T-cell (primary cell): ENCODE measurements around the gene POLR2E. TPM values are rescaled to one million over a fixed set of nuclear protein-coding genes. Genes with fewer than 3 reads are reported as not detected.

ENCODE experiments used
- ATAC-seq, 4 experiments: fragments of 200-7000 bp in 3 of 4; fragments of 150-1000 bp in 1 of 4; cut with Tn5 transposase; replicated peaks in 1 of 4; 1 replicate in 3 of 4; 2 replicates in 1 of 4; pipeline ENCODE4 v1.10.0; 2021; ENCODE audit warnings: moderate library complexity in 3 of 4, mild to moderate bottlenecking in 2 of 4, moderate number of reproducible peaks in 1 of 4
- CTCF ChIA-PET, 2 donors: fragments of 300-600 bp; sonication (Branson Sonifier 250); formaldehyde crosslinking; loops; one replicate each; lab custom pipeline; 2022; ENCODE audit warnings: antibody characterized with exemption in 2 of 2; lab: Charles Lee
- POLR2A ChIA-PET, 2 donors: fragments of 300-600 bp; sonication (Branson Sonifier 250); formaldehyde crosslinking; loops; one replicate each; lab custom pipeline; 2022; ENCODE audit warnings: antibody characterized with exemption in 2 of 2; lab: Charles Lee
- DNase-seq, 35 experiments: peaks; one replicate each; pipeline versions ENCODE4 v3.0.0 to v3.0.0-alpha.2; 2013 to 2023
- H3K27ac ChIP-seq: one replicate; pipeline ENCODE4 v1.5.1; 2013; ENCODE audit warnings: low read length
- H3K27me3 ChIP-seq, 2 experiments: replicated peaks in 1 of 2; 1 replicate in 1 of 2; 2 replicates in 1 of 2; pipeline versions ENCODE4 v1.6.1 to v1.7.0; 2013; ENCODE audit warnings: low read length in 1 of 2, mixed read lengths in 1 of 2; ENCODE audit not compliant: control insufficient read depth in 2 of 2, insufficient read depth in 2 of 2; ENCODE audit errors: extremely low read depth in 1 of 2
- H3K36me3 ChIP-seq, 2 donors: 1 replicate in 1 of 2; 2 replicates in 1 of 2; pipeline versions ENCODE4 v1.6.1 to v1.7.0; 2013; ENCODE audit warnings: low read length in 1 of 2; ENCODE audit not compliant: control insufficient read depth in 2 of 2, insufficient read depth in 1 of 2; ENCODE audit errors: extremely low read depth in 1 of 2
- H3K4me1 ChIP-seq, 2 experiments: 1 replicate in 1 of 2; 2 replicates in 1 of 2; pipeline versions ENCODE4 v1.6.1 to v1.7.0; 2013; ENCODE audit warnings: low read length in 2 of 2, mixed read lengths in 1 of 2; ENCODE audit not compliant: insufficient read depth in 2 of 2, control insufficient read depth in 1 of 2; ENCODE audit errors: extremely low read depth in 1 of 2
- H3K4me3 ChIP-seq, 2 donors: 1 replicate in 1 of 2; 2 replicates in 1 of 2; pipeline versions ENCODE4 v1.5.1 to v1.7.0; 2013; ENCODE audit warnings: mild to moderate bottlenecking in 2 of 2, low read length in 1 of 2, moderate library complexity in 1 of 2; ENCODE audit not compliant: control insufficient read depth in 1 of 2; ENCODE audit errors: extremely low read depth in 1 of 2
- H3K9me3 ChIP-seq: 2 replicates; pipeline ENCODE4 v1.7.0; 2013
- H3K27ac Mint-ChIP-seq, 2 donors: one replicate each; pipeline ENCODE4 v1.8.0; 2020 to 2021; ENCODE audit warnings: mild to moderate bottlenecking in 2 of 2, mixed read lengths in 2 of 2
- H3K27me3 Mint-ChIP-seq, 2 donors: one replicate each; pipeline ENCODE4 v1.8.0; 2021 to 2022; ENCODE audit warnings: mixed read lengths in 2 of 2
- H3K36me3 Mint-ChIP-seq: one replicate; pipeline ENCODE4 v1.8.0; 2021; ENCODE audit warnings: mixed read lengths
- H3K4me1 Mint-ChIP-seq, 3 donors: one replicate each; pipeline ENCODE4 v1.8.0; 2020 to 2022; ENCODE audit warnings: mixed read lengths in 3 of 3, mild to moderate bottlenecking in 1 of 3
- H3K4me3 Mint-ChIP-seq, 3 donors: one replicate each; pipeline ENCODE4 v1.8.0; 2020 to 2022; ENCODE audit warnings: mild to moderate bottlenecking in 3 of 3, mixed read lengths in 3 of 3, moderate library complexity in 3 of 3
- H3K9me3 Mint-ChIP-seq, 3 donors: one replicate each; pipeline ENCODE4 v1.8.0; 2020 to 2022; ENCODE audit warnings: mixed read lengths in 3 of 3
- WGBS: methylation state at CpG from one replicate; pipeline ENCODE4 v1.1.5; 2013; ENCODE audit warnings: missing lambda C conversion rate; ENCODE audit not compliant: insufficient coverage; 5-methylcytosine and 5-hydroxymethylcytosine counted together
- total RNA-seq, 35 experiments: library from RNA in 6 of 35; stranded (reverse) in 6 of 35; fragments of 120-200 nt in 1 of 35; gene quantifications; one replicate each; pipeline versions ENCODE4 v1.2.1 to v1.2.4 and lab custom pipeline; 2013 to 2026

The POLR2E gene
- total RNA-seq (100 to 1,000 TPM in 3 of 5 donors, 10 to 100 TPM in 2; 75.7 to 119 (median 101) TPM), total RNA-seq (lab: John Stamatoyannopoulos, UW) (43.6 to 151 (median 65.0) reads per million in 29 experiments)
- 45.9 TPM for total RNA-seq (2013)

GRCh38 chr19:1094978-1095701 is at the start of gene POLR2E:
Gene POLR2E (minus strand): TSS chr19:1095375. CDS start chr19:1095315, 60 bp downstream.
- Mint-ChIP-seq H3K27me3 (no peaks in the 10 kb centered on the region), H3K4me3 (peak within 1 kb of the TSS; percentile 87 to 91 (median 91)), H3K36me3 (peaks cover 2% of the 10 kb centered on the region), H3K4me1 (peaks cover 43 to 57% (median 48%) of the 10 kb centered on the region in 3 donors), H3K27ac (peak within 1 kb of the TSS; percentile 84 to 90), H3K9me3 (no peaks in the 10 kb centered on the region)
- peak; percentile 90 to 98 (median 94) for ATAC-seq
- no peaks in the 10 kb centered on the region for H3K9me3 ChIP-seq
- CTCF ChIA-PET: no interaction called here
- peak within 1 kb of the TSS; percentile 64 for H3K27ac ChIP-seq
- H3K36me3 ChIP-seq: peaks cover 10 to 25% of the 10 kb centered on the region in 2 donors
- peaks cover 24 to 72% of the 10 kb centered on the region in 2 experiments for H3K4me1 ChIP-seq
- POLR2A ChIA-PET: interaction anchor here in 1 of 2 donors (0.5 kb wide), 1 partner anchor 16 kb away, joined by 3 read pairs; no protein-coding TSS in a partner anchor
- DNase-seq: peak; percentile 93 to 99 (median 97)
- H3K27me3 ChIP-seq: no peaks in the 10 kb centered on the region
- peak within 1 kb of the TSS; percentile 89 to 90 for H3K4me3 ChIP-seq
- under 1% methylated on average over 80 of the region's 81 CpGs for WGBS

- Mint-ChIP-seq H3K36me3 (peaks cover 21% of the 10 kb centered on the region), H3K27me3 (no peaks in the 10 kb centered on the region), H3K4me1 (peaks cover 2 to 19% (median 3%) of the 10 kb centered on the region in 3 donors), H3K4me3 (no peak overlapping the region), H3K27ac (peak overlapping the region in 1 of 2 donors; percentile 52), H3K9me3 (peaks cover 0 to 6% (median 0%) of the 10 kb centered on the region in 3 donors)
- Histone ChIP-seq H3K4me1 (peaks cover 0 to 6% of the 10 kb centered on the region in 2 experiments), H3K4me3 (no peak overlapping the region), H3K9me3 (no peaks in the 10 kb centered on the region), H3K27ac (no peak overlapping the region), H3K27me3 (no peaks in the 10 kb centered on the region), H3K36me3 (peaks cover 12 to 21% of the 10 kb centered on the region in 2 donors)
- POLR2A ChIA-PET: no interaction called here
- CTCF ChIA-PET: no interaction called here
- 100% methylated on average over 1 of the region's 1 CpG for WGBS
- ATAC-seq: no peak
- DNase-seq: no peak
Observed at GRCh38 chr19:1144741-1145140, 49.6 kb upstream of the POLR2E start.

- WGBS: 90% methylated on average over 33 of the region's 33 CpGs
- no peak overlapping the region for H3K27ac ChIP-seq
- ATAC-seq (no peak), DNase-seq (no peak)
- H3K9me3 ChIP-seq: no peaks in the 10 kb centered on the region
- H3K36me3 Mint-ChIP-seq: peaks cover 25% of the 10 kb centered on the region
- no peaks in the 10 kb centered on the region for H3K27me3 ChIP-seq
- H3K36me3 ChIP-seq: peaks cover 14 to 21% of the 10 kb centered on the region in 2 donors
- H3K4me3 ChIP-seq: no peak overlapping the region
- CTCF ChIA-PET: no interaction called here
- H3K27ac Mint-ChIP-seq: no peak overlapping the region
- POLR2A ChIA-PET: no interaction called here
- H3K4me1 ChIP-seq: peaks cover 0 to 2% of the 10 kb centered on the region in 2 experiments
- no peak overlapping the region for H3K4me3 Mint-ChIP-seq
- peaks cover 0 to 22% (median 3%) of the 10 kb centered on the region in 3 donors for H3K4me1 Mint-ChIP-seq
- H3K9me3 Mint-ChIP-seq: peaks cover 0 to 8% (median 0%) of the 10 kb centered on the region in 3 donors
- H3K27me3 Mint-ChIP-seq: no peaks in the 10 kb centered on the region
Observed at GRCh38 chr19:1143828-1144399, 48.7 kb upstream of the POLR2E start.

- no peaks in the 10 kb centered on the region for H3K27me3 Mint-ChIP-seq
- no peak overlapping the region for H3K4me3 Mint-ChIP-seq
- peak in 2 of 4 experiments; percentile 23 for ATAC-seq
Observed at GRCh38 chr19:1141944-1142343, 46.8 kb upstream of the POLR2E start.

GRCh38 chr19:1140272-1141027 is 45.3 kb upstream of the POLR2E start:
- no peak for DNase-seq
- H3K36me3 ChIP-seq: peaks cover 14 to 15% of the 10 kb centered on the region in 2 donors
- H3K27ac ChIP-seq: no peak overlapping the region
- H3K27me3 Mint-ChIP-seq: no peaks in the 10 kb centered on the region
- peaks cover 29% of the 10 kb centered on the region for H3K36me3 Mint-ChIP-seq
- H3K4me1 Mint-ChIP-seq: peaks cover 8 to 29% (median 10%) of the 10 kb centered on the region in 3 donors
- ChIA-PET POLR2A (no interaction called here), CTCF (no interaction called here)
- H3K9me3 Mint-ChIP-seq: peaks cover 0 to 8% (median 0%) of the 10 kb centered on the region in 3 donors
- WGBS: 97% methylated on average over 25 of the region's 39 CpGs
- H3K27me3 ChIP-seq: no peaks in the 10 kb centered on the region
- H3K27ac Mint-ChIP-seq: peak overlapping the region in 1 of 2 donors; percentile 34
- H3K4me3 ChIP-seq: no peak overlapping the region
- no peak for ATAC-seq
- no peak overlapping the region for H3K4me3 Mint-ChIP-seq
- H3K9me3 ChIP-seq: no peaks in the 10 kb centered on the region
- peaks cover 0 to 13% of the 10 kb centered on the region in 2 experiments for H3K4me1 ChIP-seq

More at GRCh38 chr19:1141944-1142343, 46.8 kb upstream of the POLR2E start:
- peaks cover 29% of the 10 kb centered on the region for H3K36me3 Mint-ChIP-seq
- Histone ChIP-seq H3K27ac (no peak overlapping the region), H3K36me3 (peaks cover 14 to 15% of the 10 kb centered on the region in 2 donors), H3K4me1 (peaks cover 0 to 2% of the 10 kb centered on the region in 2 experiments), H3K27me3 (no peaks in the 10 kb centered on the region), H3K9me3 (no peaks in the 10 kb centered on the region), H3K4me3 (no peak overlapping the region)
- peaks cover 0 to 8% (median 0%) of the 10 kb centered on the region in 3 donors for H3K9me3 Mint-ChIP-seq
- POLR2A ChIA-PET: no interaction called here
- no peak for DNase-seq
- H3K4me1 Mint-ChIP-seq: peaks cover 0 to 22% (median 3%) of the 10 kb centered on the region in 3 donors
- 83% methylated on average over 5 of the region's 5 CpGs for WGBS
- H3K27ac Mint-ChIP-seq: no peak overlapping the region
- CTCF ChIA-PET: no interaction called here

GRCh38 chr19:1139126-1139525 is 44.0 kb upstream of the POLR2E start:
- no peak overlapping the region for H3K27ac ChIP-seq
- peaks cover 0 to 17% of the 10 kb centered on the region in 2 experiments for H3K4me1 ChIP-seq
- Mint-ChIP-seq H3K36me3 (peaks cover 23% of the 10 kb centered on the region), H3K4me1 (peaks cover 11 to 19% (median 13%) of the 10 kb centered on the region in 3 donors), H3K9me3 (peaks cover 0 to 8% (median 0%) of the 10 kb centered on the region in 3 donors), H3K27ac (no peak overlapping the region), H3K4me3 (no peak overlapping the region), H3K27me3 (no peaks in the 10 kb centered on the region)
- 94% methylated on average over 15 of the region's 15 CpGs for WGBS
- CTCF ChIA-PET: no interaction called here
- ATAC-seq: no peak
- H3K36me3 ChIP-seq: peaks cover 14 to 15% of the 10 kb centered on the region in 2 donors
- POLR2A ChIA-PET: no interaction called here
- no peak for DNase-seq
- H3K9me3 ChIP-seq: no peaks in the 10 kb centered on the region
- no peaks in the 10 kb centered on the region for H3K27me3 ChIP-seq
- H3K4me3 ChIP-seq: no peak overlapping the region
